HepG2 (cell line): ENCODE measurements around the gene UCKL1. TPM values are rescaled to one million over a fixed set of nuclear protein-coding genes. Genes with fewer than 3 reads are reported as not detected.

Experiments used
- ATF3 ChIP-seq: sonication (generic); formaldehyde crosslinking; IDR thresholded peaks from 2 replicates; pipeline ENCODE4 v1.4.0; 2020; ENCODE audit warnings: missing genetic modification reagents
- FOXP1 ChIP-seq, 2 experiments: fragments of 450-650 bp in 1 of 2; IDR thresholded peaks; 2 replicates each; pipeline ENCODE4 v1.6.1; 2017 to 2018; ENCODE audit warnings: antibody characterized with exemption in 1 of 2
- HDAC2 ChIP-seq: sonication (generic); formaldehyde crosslinking; IDR thresholded peaks from 2 replicates; pipeline ENCODE4 v1.4.0; 2020; ENCODE audit warnings: missing genetic modification reagents
- HNRNPH1 ChIP-seq: fragments of 200-400 bp; formaldehyde crosslinking; optimal IDR thresholded peaks from 2 replicates; pipeline ENCODE3; 2017; ENCODE audit warnings: mild to moderate bottlenecking, low read depth, low read length
- MBD4 ChIP-seq: IDR thresholded peaks from 2 replicates; pipeline ENCODE4 v1.6.1; 2012; ENCODE audit warnings: low read length, inconsistent platforms, borderline replicate concordance
- MED13 ChIP-seq: sonication (generic); formaldehyde crosslinking; IDR thresholded peaks from 2 replicates; pipeline ENCODE4 v1.5.0; 2020; ENCODE audit warnings: missing genetic modification reagents
- MTA3 ChIP-seq: sonication (generic); formaldehyde crosslinking; IDR thresholded peaks from 2 replicates; pipeline ENCODE4 v1.4.0; 2020; ENCODE audit warnings: missing genetic modification reagents
- NFIB ChIP-seq: sonication (generic); formaldehyde crosslinking; IDR thresholded peaks from 2 replicates; pipeline ENCODE4 v1.9.0; 2021; ENCODE audit warnings: missing genetic modification reagents, mild to moderate bottlenecking, borderline replicate concordance
- RERE ChIP-seq: IDR thresholded peaks from 2 replicates; pipeline ENCODE4 v1.6.1; 2016; ENCODE audit warnings: low read depth, missing genetic modification reagents, missing compliant biosample characterization
- SMAD9 ChIP-seq: sonication (generic); formaldehyde crosslinking; IDR thresholded peaks from 2 replicates; pipeline ENCODE4 v1.5.1; 2020; ENCODE audit warnings: mild to moderate bottlenecking, missing genetic modification reagents
- TARDBP ChIP-seq: sonication (generic); formaldehyde crosslinking; IDR thresholded peaks from 2 replicates; pipeline ENCODE4 v1.8.0; 2022; ENCODE audit warnings: mild to moderate bottlenecking, missing genetic modification reagents
- TBX3 ChIP-seq: fragments of 450-650 bp; IDR thresholded peaks from 2 replicates; pipeline ENCODE4 v1.6.1; 2017; ENCODE audit warnings: antibody characterized with exemption, mild to moderate bottlenecking, inconsistent platforms, borderline replicate concordance
- ZFP82 ChIP-seq: sonication (generic); formaldehyde crosslinking; IDR thresholded peaks from 2 replicates; pipeline ENCODE4 v1.5.1; 2020; ENCODE audit warnings: mild to moderate bottlenecking, missing genetic modification reagents, borderline replicate concordance
- ZFP90 ChIP-seq: sonication (generic); formaldehyde crosslinking; IDR thresholded peaks from 2 replicates; pipeline ENCODE4 v1.8.0; 2022; ENCODE audit warnings: missing genetic modification reagents, mild to moderate bottlenecking, inconsistent platforms, borderline replicate concordance
- ZNF432 ChIP-seq: sonication (generic); formaldehyde crosslinking; IDR thresholded peaks from 2 replicates; pipeline ENCODE4 v1.5.0; 2020; ENCODE audit warnings: missing genetic modification reagents, mild to moderate bottlenecking, borderline replicate concordance
- ZNF547 ChIP-seq: sonication (generic); formaldehyde crosslinking; IDR thresholded peaks from 2 replicates; pipeline ENCODE4 v1.5.1; 2020; ENCODE audit warnings: mild to moderate bottlenecking, missing genetic modification reagents
- polyA plus RNA-seq, 8 experiments: library from polyadenylated mRNA; depleted of rRNA in 3 of 8; stranded (reverse) in 7 of 8; unstranded in 1 of 8; fragments of >200 nt; fragmentation: Illumina TruSeq in 4 of 8; extraction: Trizol in 4 of 8; gene quantifications; 2 replicates each; pipeline versions ENCODE4 v1.2.1 to v1.2.3, GENCODE V29; 2011 to 2016; ENCODE audit warnings: low read depth in 4 of 8, missing spikeins in 1 of 8, mixed read lengths in 1 of 8; ENCODE audit not compliant: insufficient read depth in 1 of 8
- total RNA-seq, 5 experiments: library from RNA; depleted of rRNA; stranded (reverse); fragments of >200 nt; fragmentation: Illumina TruSeq; extraction: Trizol; gene quantifications; 2 replicates each; pipeline ENCODE4 v1.2.3, GENCODE V29; 2016; ENCODE audit warnings: low read depth in 1 of 5
- TF ChIP-seq, protein P1 (sequence below): sonication (generic); formaldehyde crosslinking; IDR thresholded peaks from 2 replicates; pipeline ENCODE4 v1.5.0; 2020; ENCODE audit warnings: mild to moderate bottlenecking, missing genetic modification reagents
- TF ChIP-seq, protein P2 (sequence below): sonication (generic); formaldehyde crosslinking; IDR thresholded peaks from 2 replicates; pipeline ENCODE4 v1.8.0; 2022; ENCODE audit warnings: missing genetic modification reagents, low read depth, mild to moderate bottlenecking, borderline replicate concordance
- TF ChIP-seq, protein P3 (sequence below): sonication (generic); formaldehyde crosslinking; IDR thresholded peaks from 2 replicates; pipeline ENCODE4 v1.5.1; 2020; ENCODE audit warnings: mild to moderate bottlenecking, missing genetic modification reagents, moderate library complexity

Gene UCKL1
- total and polyA plus RNA-seq, 2 of the 13 experiments (the other 11 are each of a cell fraction or from before 2014, with no cell fraction given): 50.2 to 126 TPM

DNA sequence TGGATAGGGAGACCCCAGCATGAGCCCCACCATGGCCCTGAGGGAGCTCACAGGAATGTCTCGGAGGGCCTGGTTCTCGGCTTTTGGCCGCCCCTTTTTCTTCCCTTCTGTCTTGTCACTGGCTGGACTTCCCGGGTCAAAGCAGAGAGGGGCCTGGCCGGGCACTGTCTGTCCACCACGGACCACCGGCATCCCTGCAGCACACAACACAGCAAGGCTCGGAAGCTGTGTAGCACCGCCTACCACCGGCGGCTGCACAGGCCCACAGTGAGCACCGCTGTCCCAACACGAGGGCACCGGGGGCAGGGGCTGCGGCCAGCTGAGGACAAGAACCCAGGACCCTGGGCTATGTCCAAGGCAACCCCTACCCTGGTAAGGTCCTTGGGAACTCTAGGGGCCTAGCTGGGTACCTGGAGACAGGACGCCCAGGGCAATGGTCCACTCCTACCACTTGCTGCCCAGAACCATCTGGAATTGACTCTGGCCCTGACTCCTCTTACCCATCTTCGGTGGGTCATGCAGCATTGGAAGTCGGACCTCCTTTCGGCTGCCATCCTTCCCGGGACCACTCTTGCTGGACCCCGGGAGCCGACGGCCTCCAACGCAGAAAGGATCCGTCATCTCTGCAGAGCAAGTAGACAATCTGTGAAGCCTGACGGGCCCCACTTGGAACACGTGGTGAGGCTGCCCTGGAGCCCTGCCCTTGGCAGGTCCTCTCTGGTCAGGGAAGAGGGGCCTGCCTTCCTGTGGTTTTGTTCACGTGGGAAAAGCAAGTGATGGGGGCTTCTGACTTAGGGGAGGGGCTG lies 11.3 kb upstream of the UCKL1 start (continued):
- TF ChIP-seq, protein P1, sequence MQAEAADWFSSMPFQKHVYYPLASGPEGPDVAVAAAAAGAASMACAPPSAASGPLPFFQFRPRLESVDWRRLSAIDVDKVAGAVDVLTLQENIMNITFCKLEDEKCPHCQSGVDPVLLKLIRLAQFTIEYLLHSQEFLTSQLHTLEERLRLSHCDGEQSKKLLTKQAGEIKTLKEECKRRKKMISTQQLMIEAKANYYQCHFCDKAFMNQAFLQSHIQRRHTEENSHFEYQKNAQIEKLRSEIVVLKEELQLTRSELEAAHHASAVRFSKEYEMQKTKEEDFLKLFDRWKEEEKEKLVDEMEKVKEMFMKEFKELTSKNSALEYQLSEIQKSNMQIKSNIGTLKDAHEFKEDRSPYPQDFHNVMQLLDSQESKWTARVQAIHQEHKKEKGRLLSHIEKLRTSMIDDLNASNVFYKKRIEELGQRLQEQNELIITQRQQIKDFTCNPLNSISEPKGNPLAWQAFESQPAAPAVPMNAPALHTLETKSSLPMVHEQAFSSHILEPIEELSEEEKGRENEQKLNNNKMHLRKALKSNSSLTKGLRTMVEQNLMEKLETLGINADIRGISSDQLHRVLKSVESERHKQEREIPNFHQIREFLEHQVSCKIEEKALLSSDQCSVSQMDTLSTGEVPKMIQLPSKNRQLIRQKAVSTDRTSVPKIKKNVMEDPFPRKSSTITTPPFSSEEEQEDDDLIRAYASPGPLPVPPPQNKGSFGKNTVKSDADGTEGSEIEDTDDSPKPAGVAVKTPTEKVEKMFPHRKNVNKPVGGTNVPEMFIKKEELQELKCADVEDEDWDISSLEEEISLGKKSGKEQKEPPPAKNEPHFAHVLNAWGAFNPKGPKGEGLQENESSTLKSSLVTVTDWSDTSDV (CRISPR knock-in tag): 0 out of 2 replicates have a peak, but pooled peaks have one; percentile 43
- no peak for TF ChIP-seq HDAC2 (CRISPR knock-in tag)
- no peak for TF ChIP-seq ZNF432 (CRISPR knock-in tag)
- no peak for TF ChIP-seq MTA3 (CRISPR knock-in tag)
- TF ChIP-seq, protein P2, sequence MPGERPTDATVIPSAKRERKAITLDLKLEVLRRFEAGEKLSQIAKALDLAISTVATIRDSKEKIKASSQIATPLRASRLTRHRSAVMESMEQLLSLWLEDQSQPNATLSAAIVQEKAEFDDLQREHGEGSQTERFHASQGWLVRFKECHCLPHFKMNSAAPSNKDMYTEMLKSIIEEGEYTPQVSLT: no peak
- TF ChIP-seq MBD4: no peak
- no peak for TF ChIP-seq ATF3 (CRISPR knock-in tag)
- TF ChIP-seq RERE (CRISPR knock-in tag): no peak
- TF ChIP-seq TARDBP (CRISPR knock-in tag): no peak
- TF ChIP-seq ZFP90 (CRISPR knock-in tag): no peak
- TF ChIP-seq ZNF547 (CRISPR knock-in tag): no peak
- TF ChIP-seq MED13 (CRISPR knock-in tag): no peak
- TF ChIP-seq ZFP82: no peak
- no peak for TF ChIP-seq SMAD9 (CRISPR knock-in tag)
- TF ChIP-seq FOXP1 (IDR thresholded peaks at IDR 0.05): no peak
- no peak for TF ChIP-seq FOXP1 (CRISPR knock-in tag; IDR thresholded peaks at IDR 0.05)
- no peak for TF ChIP-seq TBX3
- no peak for TF ChIP-seq NFIB (CRISPR knock-in tag)
- TF ChIP-seq HNRNPH1: no peak
- TF ChIP-seq, protein P3, sequence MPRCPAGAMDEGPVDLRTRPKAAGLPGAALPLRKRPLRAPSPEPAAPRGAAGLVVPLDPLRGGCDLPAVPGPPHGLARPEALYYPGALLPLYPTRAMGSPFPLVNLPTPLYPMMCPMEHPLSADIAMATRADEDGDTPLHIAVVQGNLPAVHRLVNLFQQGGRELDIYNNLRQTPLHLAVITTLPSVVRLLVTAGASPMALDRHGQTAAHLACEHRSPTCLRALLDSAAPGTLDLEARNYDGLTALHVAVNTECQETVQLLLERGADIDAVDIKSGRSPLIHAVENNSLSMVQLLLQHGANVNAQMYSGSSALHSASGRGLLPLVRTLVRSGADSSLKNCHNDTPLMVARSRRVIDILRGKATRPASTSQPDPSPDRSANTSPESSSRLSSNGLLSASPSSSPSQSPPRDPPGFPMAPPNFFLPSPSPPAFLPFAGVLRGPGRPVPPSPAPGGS (CRISPR knock-in tag): no peak
